ENCODE measurements around the gene S100A7.

The S100A7 gene

DNA sequence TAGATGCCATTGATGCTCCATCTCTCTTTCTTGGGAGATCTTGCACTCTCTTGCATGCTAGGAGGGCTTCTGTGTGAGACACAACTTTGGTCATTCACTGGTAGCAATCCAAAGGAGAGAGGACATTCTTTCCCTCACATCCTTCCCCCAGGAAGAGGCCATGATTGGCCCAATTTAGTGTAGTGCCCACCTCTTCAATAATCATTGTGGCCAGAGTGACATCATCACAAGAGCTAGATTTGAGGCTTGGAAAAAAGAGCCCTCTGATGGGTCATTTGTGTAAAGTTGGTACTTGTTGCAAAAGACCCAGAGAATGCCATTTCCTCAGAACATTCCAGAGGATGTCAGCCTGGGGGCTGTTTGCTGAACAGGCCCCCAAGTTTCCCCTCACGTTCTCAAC is 45.1 kb upstream of the S100A7 start:
- ChIA-PET CTCF (no interaction called here), POLR2A (no interaction called here)
- TF ChIP-seq TARDBP (IDR thresholded peaks at IDR 0.05) = no peak
- no peak for TF ChIP-seq LEF1 (IDR thresholded peaks at IDR 0.05; ENCODE audit: borderline replicate concordance)
- TF ChIP-seq FOXA1 (IDR thresholded peaks at IDR 0.05) = no peak
- no peak for TF ChIP-seq FOXM1 (IDR thresholded peaks at IDR 0.05; ENCODE audit: borderline replicate concordance)
- TF ChIP-seq ELF4 (IDR thresholded peaks at IDR 0.05) = no peak
- no peak for TF ChIP-seq NFRKB (IDR thresholded peaks at IDR 0.05)
- TF ChIP-seq ARNT (IDR thresholded peaks at IDR 0.05) = no peak
- no peak for TF ChIP-seq SUZ12 (IDR thresholded peaks at IDR 0.05)
- TF ChIP-seq CTBP1 (IDR thresholded peaks at IDR 0.05; ENCODE audit: borderline replicate concordance) = no peak
- DNase-seq (ENCODE audit: extremely low spot score) = no peak

DNA sequence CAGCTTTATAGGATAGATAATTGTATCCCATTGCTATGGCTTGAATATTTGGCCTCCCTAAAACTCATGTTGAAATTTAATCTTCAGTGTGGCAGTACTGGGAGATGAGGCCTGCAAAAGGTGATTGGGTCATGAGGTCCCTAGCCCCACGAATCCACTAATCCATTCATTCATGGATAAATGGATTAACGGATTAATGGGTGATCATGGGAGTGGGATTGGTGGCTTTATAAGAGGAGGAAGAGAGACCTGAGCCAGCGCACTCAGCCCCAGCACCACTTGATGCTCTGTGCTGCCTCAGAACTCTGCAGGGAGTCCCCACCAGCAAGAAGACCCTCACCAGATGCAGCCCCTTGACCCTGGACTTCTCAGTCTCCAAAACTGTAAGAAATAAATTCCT is 43.3 kb upstream of the S100A7 start:
- DNase-seq (ENCODE audit: extremely low spot score) = no peak
- CTCF ChIA-PET = no interaction called here
- TF ChIP-seq, protein P1, sequence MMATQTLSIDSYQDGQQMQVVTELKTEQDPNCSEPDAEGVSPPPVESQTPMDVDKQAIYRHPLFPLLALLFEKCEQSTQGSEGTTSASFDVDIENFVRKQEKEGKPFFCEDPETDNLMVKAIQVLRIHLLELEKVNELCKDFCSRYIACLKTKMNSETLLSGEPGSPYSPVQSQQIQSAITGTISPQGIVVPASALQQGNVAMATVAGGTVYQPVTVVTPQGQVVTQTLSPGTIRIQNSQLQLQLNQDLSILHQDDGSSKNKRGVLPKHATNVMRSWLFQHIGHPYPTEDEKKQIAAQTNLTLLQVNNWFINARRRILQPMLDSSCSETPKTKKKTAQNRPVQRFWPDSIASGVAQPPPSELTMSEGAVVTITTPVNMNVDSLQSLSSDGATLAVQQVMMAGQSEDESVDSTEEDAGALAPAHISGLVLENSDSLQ (IDR thresholded peaks at IDR 0.05) = no peak
- no peak for TF ChIP-seq NFRKB (IDR thresholded peaks at IDR 0.05)
- no peak for TF ChIP-seq ZNF384 (IDR thresholded peaks at IDR 0.05)
- TF ChIP-seq SUZ12 (IDR thresholded peaks at IDR 0.05) = no peak
- TF ChIP-seq SP1 (IDR thresholded peaks at IDR 0.05) = no peak
- TF ChIP-seq CTBP1 (IDR thresholded peaks at IDR 0.05; ENCODE audit: borderline replicate concordance) = no peak
- no peak for TF ChIP-seq BHLHE40 (IDR thresholded peaks at IDR 0.05; ENCODE audit: borderline replicate concordance)
- TF ChIP-seq ELF4 (IDR thresholded peaks at IDR 0.05) = no peak
- TF ChIP-seq ARNT (IDR thresholded peaks at IDR 0.05) = no peak
- no peak for TF ChIP-seq TARDBP (IDR thresholded peaks at IDR 0.05)
- no peak for TF ChIP-seq FOXM1 (IDR thresholded peaks at IDR 0.05; ENCODE audit: borderline replicate concordance)
- POLR2A ChIA-PET = no interaction called here

DNA sequence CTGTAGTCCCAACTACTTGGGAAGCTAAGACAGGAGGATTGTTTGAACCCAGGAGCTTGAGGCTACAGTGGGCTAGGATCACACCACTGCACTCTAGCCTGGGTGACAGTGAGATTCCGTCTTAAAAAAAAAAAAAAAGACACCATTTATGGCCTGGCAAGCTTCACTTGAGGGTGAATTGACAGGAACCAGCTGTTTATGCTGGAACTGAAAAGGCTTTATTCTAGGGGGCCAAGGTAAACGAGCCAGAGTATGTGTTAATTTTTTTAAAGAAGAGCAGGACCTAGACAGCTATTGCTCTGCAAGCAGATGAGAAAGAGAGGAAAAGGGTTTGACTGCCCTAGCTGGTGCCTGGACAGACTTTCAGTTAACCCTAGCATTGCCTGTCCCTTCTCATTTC is 38.3 kb upstream of the S100A7 start:
- POLR2A ChIA-PET = no interaction called here
- TF ChIP-seq SP1 (IDR thresholded peaks at IDR 0.05) (no peak), BHLHE40 (IDR thresholded peaks at IDR 0.05; ENCODE audit: borderline replicate concordance) (no peak), HDGF (IDR thresholded peaks at IDR 0.05; ENCODE audit: borderline replicate concordance) (no peak), ELF4 (IDR thresholded peaks at IDR 0.05) (no peak), CTBP1 (IDR thresholded peaks at IDR 0.05; ENCODE audit: borderline replicate concordance) (no peak), LEF1 (IDR thresholded peaks at IDR 0.05; ENCODE audit: borderline replicate concordance) (no peak), L3MBTL2 (conservative IDR thresholded peaks at IDR 0.05) (no peak), ARNT (IDR thresholded peaks at IDR 0.05) (no peak), SUZ12 (IDR thresholded peaks at IDR 0.05) (no peak), NFRKB (IDR thresholded peaks at IDR 0.05) (no peak), TARDBP (IDR thresholded peaks at IDR 0.05) (no peak)
- TF ChIP-seq, protein P1 (IDR thresholded peaks at IDR 0.05) = no peak
- no peak for DNase-seq (ENCODE audit: extremely low spot score)
- CTCF ChIA-PET = interaction anchor here (0.7 to 2.4 kb wide), 2 partner anchors 143 to 145 kb away, joined by 4 to 9 read pairs; no protein-coding TSS in a partner anchor

DNA sequence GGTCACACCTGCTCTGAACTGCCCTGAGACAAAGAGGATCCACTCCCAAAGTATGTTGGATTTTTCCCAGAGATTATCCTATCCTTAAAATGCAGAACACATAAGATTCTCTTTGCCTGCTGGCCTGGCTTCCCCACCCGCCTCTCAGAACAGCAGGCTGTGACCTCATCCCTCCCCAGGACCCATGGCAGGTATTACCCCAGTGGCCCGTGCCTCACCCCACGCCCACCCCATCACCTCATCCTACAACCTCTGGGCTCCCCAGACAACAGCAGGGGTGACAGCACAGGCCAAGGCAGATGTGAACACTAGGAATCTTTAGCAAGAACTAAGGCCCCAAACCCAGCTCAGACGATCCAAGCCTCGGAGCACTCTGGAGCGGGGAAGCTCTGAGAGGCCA is 35.1 kb upstream of the S100A7 start:
- no peak for TF ChIP-seq TARDBP (IDR thresholded peaks at IDR 0.05)
- no peak for TF ChIP-seq ZNF384 (IDR thresholded peaks at IDR 0.05)
- TF ChIP-seq ARNT (IDR thresholded peaks at IDR 0.05) = no peak
- no peak for TF ChIP-seq FOXK2 (IDR thresholded peaks at IDR 0.05)
- TF ChIP-seq, protein P1 (IDR thresholded peaks at IDR 0.05) = no peak
- TF ChIP-seq FOXA1 (IDR thresholded peaks at IDR 0.05) = no peak
- TF ChIP-seq ELF4 (IDR thresholded peaks at IDR 0.05) = no peak
- TF ChIP-seq CTBP1 (IDR thresholded peaks at IDR 0.05; ENCODE audit: borderline replicate concordance) = no peak
- no peak for TF ChIP-seq HDGF (IDR thresholded peaks at IDR 0.05; ENCODE audit: borderline replicate concordance)
- TF ChIP-seq LEF1 (IDR thresholded peaks at IDR 0.05; ENCODE audit: borderline replicate concordance) = no peak
- no peak for TF ChIP-seq L3MBTL2 (conservative IDR thresholded peaks at IDR 0.05)
- TF ChIP-seq BHLHE40 (IDR thresholded peaks at IDR 0.05; ENCODE audit: borderline replicate concordance) = no peak
- TF ChIP-seq SP1 (IDR thresholded peaks at IDR 0.05) = no peak
- TF ChIP-seq FOXM1 (IDR thresholded peaks at IDR 0.05; ENCODE audit: borderline replicate concordance) = no peak
- POLR2A ChIA-PET = no interaction called here

DNA sequence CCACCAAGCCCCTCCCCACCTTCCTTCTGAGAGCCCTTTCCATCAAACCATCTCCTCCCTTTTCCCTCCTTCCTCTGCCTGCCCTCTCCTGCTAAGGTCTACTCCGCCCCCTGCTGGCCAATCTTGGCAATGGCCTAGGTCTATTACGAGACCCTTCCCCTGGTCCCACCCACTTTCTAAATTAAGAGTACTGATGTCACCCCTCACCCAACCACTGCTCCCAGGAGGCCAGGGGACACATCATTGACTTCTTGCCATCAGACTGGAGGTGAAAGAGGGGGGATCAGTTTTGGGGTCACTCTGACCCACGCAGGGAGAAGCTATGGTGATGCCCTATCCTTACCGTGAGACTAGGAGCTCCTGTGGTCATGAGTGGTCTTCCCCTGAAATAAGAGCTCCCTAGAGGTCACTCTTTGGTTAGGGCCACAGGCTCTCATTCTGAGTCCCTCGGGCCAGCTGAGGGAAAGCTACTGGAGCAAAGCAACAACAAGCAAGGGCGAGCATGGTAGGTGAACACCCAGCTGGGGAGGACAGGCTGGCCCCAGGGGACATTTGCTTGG is 34.6 kb upstream of the S100A7 start:
- CTCF ChIA-PET = interaction anchor here (0.6 to 4.7 kb wide), 18 partner anchors 10 to 1636 kb away, joined by 3 to 98 read pairs (median 4); partner anchors contain the start of genes PGLYRP4, S100A13 and S100A9
- TF ChIP-seq FOXA1 (IDR thresholded peaks at IDR 0.05) (no peak), LEF1 (IDR thresholded peaks at IDR 0.05; ENCODE audit: borderline replicate concordance) (no peak), SP1 (IDR thresholded peaks at IDR 0.05) (no peak), CTBP1 (IDR thresholded peaks at IDR 0.05; ENCODE audit: borderline replicate concordance) (no peak)
- TF ChIP-seq, protein P1 (IDR thresholded peaks at IDR 0.05) = peak; percentile 58
- POLR2A ChIA-PET = interaction anchor here (1.2 kb wide), 1 partner anchor 143 kb away, joined by 5 read pairs; no protein-coding TSS in a partner anchor
- peak; percentile 83 for DNase-seq (ENCODE audit: extremely low spot score)

More for the DNA sequence above, 35.1 kb upstream of the S100A7 start:
- CTCF ChIA-PET = interaction anchor here (0.6 to 4.7 kb wide), 14 partner anchors 10 to 176 kb away, joined by 3 to 98 read pairs (median 4); partner anchors contain the start of genes PGLYRP4, S100A13 and S100A9
- DNase-seq (ENCODE audit: extremely low spot score) = no peak

Measured in HEK293T (cell line).